SK-N-DZ (cell line): ENCODE measurements around the gene CETN2.
"Not testable (repeated sequence)": the region's sequence is repeated elsewhere in the genome, so short reads cannot be mapped to it uniquely, and the experiment has no call there.

Experiments used
- DNase-seq: peaks from one replicate; pipeline ENCODE4 v3.0.0-alpha.2; 2015; ENCODE audit warnings: low spot score

CETN2 gene

GRCh38 chrX:152832520-152832919 is 2.0 kb upstream of the CETN2 start:
- DNase-seq = no peak

- DNase-seq = no peak
Measured at GRCh38 chrX:152831391-152831790, 834 bp upstream of the CETN2 start.

- no peak for DNase-seq
Measured at GRCh38 chrX:152824841-152825374, 5.6 kb downstream of the CETN2 start.

GRCh38 chrX:152823657-152824056 is 6.9 kb downstream of the CETN2 start:
- no peak for DNase-seq

GRCh38 chrX:152822383-152823086 is 8.0 kb downstream of the CETN2 start:
- no peak for DNase-seq

GRCh38 chrX:152821145-152821765 is 9.3 kb downstream of the CETN2 start:
- peak; percentile 43 for DNase-seq

- no peak for DNase-seq
Measured at GRCh38 chrX:152819732-152820131, 10.8 kb downstream of the CETN2 start.

- no peak for DNase-seq
Measured at GRCh38 chrX:152819266-152819665, 11.3 kb downstream of the CETN2 start.

GRCh38 chrX:152818356-152818755 is 12.2 kb downstream of the CETN2 start:
- no peak for DNase-seq

GRCh38 chrX:152817078-152817764 is 13.3 kb downstream of the CETN2 start:
- no peak for DNase-seq

GRCh38 chrX:152814048-152814447 is 16.5 kb downstream of the CETN2 start:
- DNase-seq = no peak

- DNase-seq = no peak
Measured at GRCh38 chrX:152813206-152813605, 17.4 kb downstream of the CETN2 start.

- DNase-seq = peak; percentile 61
Measured at GRCh38 chrX:152810403-152810802, 20.2 kb downstream of the CETN2 start.

- peak; percentile 34 for DNase-seq
Measured at GRCh38 chrX:152806035-152806434, 24.5 kb downstream of the CETN2 start.

- no peak for DNase-seq
Measured at GRCh38 chrX:152798945-152799344, 31.6 kb downstream of the CETN2 start.

- not testable (repeated sequence) for DNase-seq
Measured at GRCh38 chrX:152787062-152787461, 43.5 kb downstream of the CETN2 start.
